Common myeloid progenitor, CD34-positive (primary cell): ENCODE data around the gene PAPPA2.
"Not testable (repeated sequence)": the region's sequence is repeated elsewhere in the genome, so short reads cannot be mapped to it uniquely, and the experiment has no call there.

Experiments used
- CTCF ChIA-PET: fragments of 350-600 bp; sonication (Branson Sonifier 250); formaldehyde crosslinking; loops from one replicate; lab custom pipeline; 2021; ENCODE audit warnings: antibody characterized with exemption; lab: Charles Lee
- POLR2A ChIA-PET: fragments of 350-600 bp; sonication (Branson Sonifier 250); formaldehyde crosslinking; loops from one replicate; lab custom pipeline; 2021; ENCODE audit warnings: antibody characterized with exemption; lab: Charles Lee
- DNase-seq, 3 donors: peaks; one replicate each; pipeline versions ENCODE4 v3.0.0 to v3.0.0-alpha.2; 2013
- H3K27ac ChIP-seq, 2 experiments: 1 replicate in 1 of 2; 2 replicates in 1 of 2; pipeline ENCODE4 v1.7.0; 2013; ENCODE audit warnings: inconsistent platforms in 2 of 2, low read length in 2 of 2, mild to moderate bottlenecking in 2 of 2, low read depth in 1 of 2, moderate library complexity in 1 of 2; ENCODE audit not compliant: severe bottlenecking in 2 of 2, insufficient read depth in 1 of 2, poor library complexity in 1 of 2
- H3K27me3 ChIP-seq, 5 experiments: replicated peaks in 2 of 5; 1 replicate in 3 of 5; 2 replicates in 2 of 5; pipeline versions ENCODE4 v1.6.1 to v1.7.0; 2013; ENCODE audit warnings: low read length in 4 of 5, mild to moderate bottlenecking in 2 of 5, moderate library complexity in 2 of 5, inconsistent platforms in 1 of 5; ENCODE audit not compliant: insufficient read depth in 5 of 5, control insufficient read depth in 4 of 5
- H3K36me3 ChIP-seq, 4 experiments: 1 replicate in 2 of 4; 2 replicates in 2 of 4; pipeline versions ENCODE4 v1.6.1 to v1.7.0; 2013; ENCODE audit warnings: low read length in 3 of 4, control low read depth in 1 of 4, mild to moderate bottlenecking in 1 of 4; ENCODE audit not compliant: control insufficient read depth in 4 of 4, insufficient read depth in 4 of 4
- H3K4me1 ChIP-seq, 4 experiments: 1 replicate in 3 of 4; 2 replicates in 1 of 4; pipeline versions ENCODE4 v1.6.1 to v1.7.1; 2013; ENCODE audit warnings: low read length in 3 of 4, mild to moderate bottlenecking in 3 of 4, control low read depth in 1 of 4, inconsistent platforms in 1 of 4, moderate library complexity in 1 of 4; ENCODE audit not compliant: control insufficient read depth in 4 of 4, insufficient read depth in 4 of 4; ENCODE audit errors: control extremely low read depth in 1 of 4
- H3K4me3 ChIP-seq, 7 experiments: 1 replicate in 4 of 7; 2 replicates in 3 of 7; pipeline versions ENCODE4 v1.5.1 to v1.7.0; 2013; ENCODE audit warnings: mild to moderate bottlenecking in 7 of 7, low read length in 6 of 7, moderate library complexity in 6 of 7, inconsistent platforms in 2 of 7, low read depth in 2 of 7, control low read depth in 1 of 7; ENCODE audit not compliant: insufficient read depth in 4 of 7, control insufficient read depth in 1 of 7; ENCODE audit errors: extremely low read depth in 1 of 7
- H3K9me3 ChIP-seq, 5 experiments: 1 replicate in 4 of 5; 2 replicates in 1 of 5; pipeline versions ENCODE4 v1.6.1 to v1.7.1; 2013; ENCODE audit warnings: low read length in 4 of 5, mild to moderate bottlenecking in 2 of 5, inconsistent platforms in 1 of 5, low read depth in 1 of 5, moderate library complexity in 1 of 5; ENCODE audit not compliant: control insufficient read depth in 4 of 5, insufficient read depth in 2 of 5; ENCODE audit errors: control extremely low read depth in 1 of 5
- whole genome bisulfite sequencing: methylation state at CpG from one replicate; pipeline ENCODE4 v1.1.5; 2013; ENCODE audit not compliant: insufficient coverage; 5-methylcytosine and 5-hydroxymethylcytosine counted together

PAPPA2 gene

GRCh38 chr1:176559474-176559873 is 96.5 kb downstream of the PAPPA2 start:
- H3K27me3 ChIP-seq: peaks cover 0 to 20% (median 0%) of the 10 kb centered on the region in 5 experiments
- no peaks in the 10 kb centered on the region for H3K4me1 ChIP-seq
- ChIA-PET CTCF (interaction anchor here (0.7 to 4.3 kb wide), 11 partner anchors 10 to 318 kb away, joined by 3 to 29 read pairs (median 4); no protein-coding TSS in a partner anchor), POLR2A (no interaction called here)
- no peak overlapping the region for H3K4me3 ChIP-seq
- H3K36me3 ChIP-seq: no peaks in the 10 kb centered on the region
- DNase-seq: no peak
- H3K9me3 ChIP-seq: no peaks in the 10 kb centered on the region
- 20% methylated on average over 4 of the region's 4 CpGs for WGBS
- H3K27ac ChIP-seq: no peak overlapping the region

- peak; percentile 26 to 63 (median 52) for DNase-seq
- H3K36me3 ChIP-seq: no peaks in the 10 kb centered on the region
- H3K27ac ChIP-seq: no peak overlapping the region
- POLR2A ChIA-PET: interaction anchor here (0.7 kb wide), 1 partner anchor 376 kb away, joined by 4 read pairs; no protein-coding TSS in a partner anchor
- CTCF ChIA-PET: interaction anchor here (0.7 to 4.3 kb wide), 18 partner anchors 10 to 675 kb away, joined by 3 to 29 read pairs (median 3); no protein-coding TSS in a partner anchor
- H3K4me1 ChIP-seq: no peaks in the 10 kb centered on the region
- no peaks in the 10 kb centered on the region for H3K9me3 ChIP-seq
- peaks cover 0 to 18% (median 0%) of the 10 kb centered on the region in 5 experiments for H3K27me3 ChIP-seq
- WGBS: 3% methylated on average over 3 of the region's 5 CpGs
- no peak overlapping the region for H3K4me3 ChIP-seq
These were observed 96.9 kb downstream of the PAPPA2 start for GRCh38 chr1:176559878-176560277.

GRCh38 chr1:176560681-176561080 is 97.7 kb downstream of the PAPPA2 start:
- ChIA-PET CTCF (interaction anchor here (0.7 to 4.3 kb wide), 13 partner anchors 9 to 331 kb away, joined by 3 to 29 read pairs (median 3); no protein-coding TSS in a partner anchor), POLR2A (interaction anchor here (0.7 kb wide), 1 partner anchor 375 kb away, joined by 4 read pairs; no protein-coding TSS in a partner anchor)

GRCh38 chr1:176561761-176562160 is 98.8 kb downstream of the PAPPA2 start:
- WGBS: 97% methylated on average over 4 of the region's 7 CpGs
- POLR2A ChIA-PET, DNase-seq, H3K9me3 ChIP-seq, H3K27ac ChIP-seq, H3K27me3 ChIP-seq, H3K36me3 ChIP-seq, H3K4me1 ChIP-seq, H3K4me3 ChIP-seq: not testable (repeated sequence)
- CTCF ChIA-PET: interaction anchor here (1.3 to 1.9 kb wide), 3 partner anchors 33 to 319 kb away, joined by 3 to 11 read pairs (median 5); no protein-coding TSS in a partner anchor

More at GRCh38 chr1:176560681-176561080, 97.7 kb downstream of the PAPPA2 start:
- no peak overlapping the region for H3K27ac ChIP-seq
- WGBS: 98% methylated on average over 4 of the region's 4 CpGs
- H3K9me3 ChIP-seq: no peaks in the 10 kb centered on the region
- no peaks in the 10 kb centered on the region for H3K4me1 ChIP-seq
- no peaks in the 10 kb centered on the region for H3K36me3 ChIP-seq
- no peak overlapping the region for H3K4me3 ChIP-seq
- peaks cover 0 to 11% (median 0%) of the 10 kb centered on the region in 5 experiments for H3K27me3 ChIP-seq
- DNase-seq: no peak

GRCh38 chr1:176566004-176566975 is 103.3 kb downstream of the PAPPA2 start:
- Histone ChIP-seq H3K27me3 (no peaks in the 10 kb centered on the region), H3K27ac (no peak overlapping the region), H3K9me3 (no peaks in the 10 kb centered on the region), H3K36me3 (no peaks in the 10 kb centered on the region), H3K4me3 (no peak overlapping the region), H3K4me1 (no peaks in the 10 kb centered on the region)
- CTCF ChIA-PET: no interaction called here
- POLR2A ChIA-PET: no interaction called here
- 80% methylated on average over 1 of the region's 2 CpGs for WGBS
- no peak for DNase-seq

- Histone ChIP-seq H3K9me3 (no peaks in the 10 kb centered on the region), H3K27me3 (no peaks in the 10 kb centered on the region), H3K4me1 (no peaks in the 10 kb centered on the region), H3K4me3 (no peak overlapping the region), H3K27ac (no peak overlapping the region), H3K36me3 (no peaks in the 10 kb centered on the region)
- WGBS: 67% methylated on average over 1 of the region's 3 CpGs
- POLR2A ChIA-PET: no interaction called here
- CTCF ChIA-PET: no interaction called here
- DNase-seq: peak in 1 of 3 donors; percentile 9
These were observed 104.3 kb downstream of the PAPPA2 start for GRCh38 chr1:176567190-176567794.
